K562 (cell line): ENCODE measurements around the gene SLIT1. TPM values are rescaled to one million over a fixed set of nuclear protein-coding genes. Genes with fewer than 3 reads are reported as not detected.

Source experiments
- ATAC-seq: fragments of 200-7000 bp; cut with Tn5 transposase; 3 replicates; pipeline ENCODE4 v1.9.1; 2020; ENCODE audit warnings: moderate library complexity
- BruUV-seq: library from RNA; stranded (reverse); fragments of 400-500 nt; replicated peaks from 2 replicates; lab custom pipeline; 2021; lab: Mats Ljungman, UMichigan
- CTCF ChIA-PET: fragments of 300-600 bp; formaldehyde crosslinking; extraction: SDS; loops from one replicate; lab custom pipeline; 2021; ENCODE audit warnings: low intra/inter-chr PET ratio; lab: Yijun Ruan, JAX
- POLR2A ChIA-PET: fragments of 300-600, 350-650 bp; sonication (Branson Sonifier 250); formaldehyde crosslinking; extraction: SDS; loops from one replicate; lab custom pipeline; 2021; ENCODE audit warnings: antibody characterized with exemption, inconsistent platforms; lab: Yijun Ruan, JAX
- DNase-seq, 4 experiments: peaks; one replicate each; pipeline versions ENCODE4 v3.0.0 to v3.0.0-alpha.2; 2011 to 2018; ENCODE audit warnings: low spot score in 3 of 4, mixed read lengths in 3 of 4; ENCODE audit errors: extremely low read depth in 1 of 4
- FAIRE-seq: peaks from 2 replicates; lab custom pipeline; 2011; peaks lifted over from hg19 to GRCh38; lab: Jason Lieb, UNC
- H2AFZ ChIP-seq: 2 replicates; pipeline ENCODE4 v1.6.0; 2011; ENCODE audit warnings: low read depth, low read length, control low read depth, inconsistent platforms
- H3K27ac ChIP-seq: fragments of 200-600 bp; 3 replicates; pipeline ENCODE4 v1.8.0; 2011; ENCODE audit warnings: low read depth, mild to moderate bottlenecking, control low read depth, inconsistent platforms, low read length, moderate library complexity, mixed read lengths; ENCODE audit errors: extremely low read depth
- H3K27me3 ChIP-seq, 2 experiments: fragments of 300-600 bp in 1 of 2; 2 replicates in 1 of 2; 3 replicates in 1 of 2; pipeline versions ENCODE4 v1.6.0 to v1.8.0; 2011; ENCODE audit warnings: inconsistent platforms in 2 of 2, low read length in 2 of 2, mild to moderate bottlenecking in 1 of 2, mixed read lengths in 1 of 2, moderate library complexity in 1 of 2; ENCODE audit not compliant: control insufficient read depth in 2 of 2, insufficient read depth in 2 of 2
- H3K36me3 ChIP-seq: fragments of 300-600 bp; 3 replicates; pipeline ENCODE4 v1.8.0; 2011; ENCODE audit warnings: mild to moderate bottlenecking, low read length, inconsistent platforms; ENCODE audit not compliant: control insufficient read depth, insufficient read depth
- H3K4me1 ChIP-seq, 2 experiments: fragments of 200-600 bp in 1 of 2; replicated peaks in 1 of 2; 2 replicates in 1 of 2; 3 replicates in 1 of 2; pipeline versions ENCODE4 v1.5.1 to v1.8.0; 2011; ENCODE audit warnings: inconsistent platforms in 2 of 2, low read length in 2 of 2, mild to moderate bottlenecking in 1 of 2, mixed read lengths in 1 of 2, moderate library complexity in 1 of 2; ENCODE audit not compliant: control insufficient read depth in 2 of 2, insufficient read depth in 2 of 2
- H3K4me2 ChIP-seq: 2 replicates; pipeline ENCODE4 v1.6.1; 2011; ENCODE audit warnings: low read length, control low read depth, inconsistent platforms, mixed read lengths; ENCODE audit not compliant: insufficient read depth
- H3K4me3 ChIP-seq: fragments of 200-600 bp; sonication (generic), shearing (Covaris generic); 2 replicates; pipeline ENCODE4 v1.5.1; 2016; ENCODE audit warnings: control low read depth, inconsistent platforms
- H3K79me2 ChIP-seq: fragments of 200-600 bp; 3 replicates; pipeline ENCODE4 v1.8.0; 2011; ENCODE audit warnings: low read length, inconsistent platforms; ENCODE audit not compliant: control insufficient read depth, insufficient read depth
- H3K9ac ChIP-seq, 2 experiments: 2 replicates each; pipeline versions ENCODE4 v1.6.0 to v1.6.1; 2011; ENCODE audit warnings: low read depth in 2 of 2, low read length in 2 of 2, control low read depth in 1 of 2, inconsistent platforms in 1 of 2, mild to moderate bottlenecking in 1 of 2, mixed read lengths in 1 of 2; ENCODE audit not compliant: insufficient read depth in 1 of 2
- H3K9me1 ChIP-seq: one replicate; pipeline ENCODE4 v1.6.0; 2011; ENCODE audit warnings: inconsistent platforms, mild to moderate bottlenecking, low read length, moderate library complexity; ENCODE audit not compliant: control insufficient read depth, insufficient read depth
- H3K9me3 ChIP-seq: replicated peaks from 2 replicates; pipeline ENCODE4 v1.5.1; 2011; ENCODE audit warnings: low read depth, low read length, inconsistent platforms; ENCODE audit not compliant: control insufficient read depth, insufficient read depth
- H4K20me1 ChIP-seq: replicated peaks from 2 replicates; pipeline ENCODE4 v1.6.1; 2011; ENCODE audit warnings: low read length, inconsistent platforms, mixed read lengths; ENCODE audit not compliant: control insufficient read depth, insufficient read depth
- BDP1 ChIP-seq: IDR thresholded peaks from 3 replicates; pipeline ENCODE4 v1.6.1; 2011; ENCODE audit not compliant: insufficient read length, insufficient read depth
- GTF2F1 ChIP-seq: IDR thresholded peaks from 2 replicates; pipeline ENCODE4 v1.6.1; 2011; ENCODE audit warnings: low read depth, low read length, improper control_type of control experiment
- HDAC8 ChIP-seq: fragments of 450-650 bp; IDR thresholded peaks from 2 replicates; pipeline ENCODE4 v1.6.1; 2016; ENCODE audit warnings: mild to moderate bottlenecking, missing genetic modification characterization, moderate library complexity, missing compliant biosample characterization
- LCOR ChIP-seq: sonication (generic); formaldehyde crosslinking; IDR thresholded peaks from 2 replicates; pipeline ENCODE4 v1.8.0; 2022; ENCODE audit warnings: mild to moderate bottlenecking, missing genetic modification reagents
- MCM3 ChIP-seq: fragments of 450-650 bp; IDR thresholded peaks from 2 replicates; pipeline ENCODE4 v1.6.1; 2016
- THRAP3 ChIP-seq: fragments of 450-650 bp; IDR thresholded peaks from 2 replicates; pipeline ENCODE4 v1.6.1; 2016; ENCODE audit warnings: mild to moderate bottlenecking, inconsistent platforms, borderline replicate concordance
- ZNF12 ChIP-seq: sonication (generic); formaldehyde crosslinking; IDR thresholded peaks from 2 replicates; pipeline ENCODE4 v1.4.0; 2020; ENCODE audit warnings: mild to moderate bottlenecking, missing genetic modification reagents
- ZNF274 ChIP-seq: IDR thresholded peaks from 2 replicates; pipeline ENCODE4 v1.6.1; 2011; ENCODE audit warnings: low read depth, mild to moderate bottlenecking, low read length, moderate library complexity, borderline replicate concordance
- ZNF780A ChIP-seq: fragments of 250-450 bp; sonication (Bioruptor Pico); IDR thresholded peaks from 2 replicates; pipeline ENCODE4 v1.5.0; 2021; ENCODE audit warnings: mild to moderate bottlenecking
- ZNF785 ChIP-seq: fragments of 250-450 bp; sonication (Bioruptor Pico); IDR thresholded peaks from 2 replicates; pipeline ENCODE4 v1.4.0; 2020; ENCODE audit warnings: mild to moderate bottlenecking
- WGBS: fragments of 100-300 bp; shearing (Covaris generic); methylation state at CpG from one replicate; pipeline ENCODE4 v1.1.6; 2016; ENCODE audit warnings: low coverage, mixed read lengths; ENCODE audit not compliant: insufficient coverage; ENCODE audit errors: missing lambda C conversion rate; 5-methylcytosine and 5-hydroxymethylcytosine counted together
- in situ Hi-C: fragments of 300-500 bp; cut with MboI; formaldehyde crosslinking; loops from 4 replicates; pipeline ENCODE4 v1.15.0; 2018; ENCODE audit warnings: inconsistent platforms, mixed read lengths
- intact Hi-C: fragments of 100-400 bp; cut with micrococcal nuclease; formaldehyde crosslinking; loops from 2 replicates; pipeline ENCODE4 v1.14.2; 2022
- polyA plus RNA-seq, 8 experiments: library from polyadenylated mRNA; depleted of rRNA in 4 of 8; stranded (reverse) in 5 of 8; unstranded in 3 of 8; fragments of >200 nt; fragmentation: Nextera tagmentation in 2 of 8; fragmentation: Illumina TruSeq in 1 of 8; extraction: Ambion mirVana in 2 of 8; extraction: Trizol in 1 of 8; gene quantifications; 2 replicates each; pipeline versions ENCODE4 v1.2.1 to v1.2.3, GENCODE V29; 2011 to 2014; ENCODE audit warnings: inconsistent platforms in 1 of 8, missing spikeins in 1 of 8
- total RNA-seq, 7 experiments: library from RNA; depleted of rRNA in 6 of 7; stranded (reverse); fragments of >200 nt in 6 of 7; fragmentation: Illumina TruSeq in 2 of 7; extraction: Trizol in 2 of 7; gene quantifications; 2 replicates each; pipeline versions ENCODE4 v1.2.1 to v1.2.3, GENCODE V29; 2011 to 2021; ENCODE audit warnings: low replicate concordance in 1 of 7
- TF ChIP-seq, protein P1 (sequence below), 2 experiments: fragments of 450-650 bp; formaldehyde crosslinking in 1 of 2; IDR thresholded peaks; 2 replicates each; pipeline versions ENCODE4 v1.4.0 to v1.6.1; 2014 to 2020; ENCODE audit warnings: mild to moderate bottlenecking in 2 of 2, borderline replicate concordance in 1 of 2, low read depth in 1 of 2
- TF ChIP-seq, protein P2 (sequence below), 3 experiments: IDR thresholded peaks in 2 of 3; conservative IDR thresholded peaks in 1 of 3; 2 replicates each; pipeline ENCODE4 v1.5.1; 2011 to 2012; ENCODE audit warnings: low read length in 3 of 3, mild to moderate bottlenecking in 3 of 3, control low read depth in 2 of 3, improper control_type of control experiment in 1 of 3, inconsistent platforms in 1 of 3, low read depth in 1 of 3, mixed read lengths in 1 of 3, moderate library complexity in 1 of 3; ENCODE audit not compliant: insufficient read depth in 2 of 3

The SLIT1 gene
- total and polyA plus RNA-seq, 9 of the 15 experiments (the other 6 are each of a cell fraction or from before 2014, with no cell fraction given), result 0.01 to 0.11 (median 0.04) TPM; not detected in 3

DNA sequence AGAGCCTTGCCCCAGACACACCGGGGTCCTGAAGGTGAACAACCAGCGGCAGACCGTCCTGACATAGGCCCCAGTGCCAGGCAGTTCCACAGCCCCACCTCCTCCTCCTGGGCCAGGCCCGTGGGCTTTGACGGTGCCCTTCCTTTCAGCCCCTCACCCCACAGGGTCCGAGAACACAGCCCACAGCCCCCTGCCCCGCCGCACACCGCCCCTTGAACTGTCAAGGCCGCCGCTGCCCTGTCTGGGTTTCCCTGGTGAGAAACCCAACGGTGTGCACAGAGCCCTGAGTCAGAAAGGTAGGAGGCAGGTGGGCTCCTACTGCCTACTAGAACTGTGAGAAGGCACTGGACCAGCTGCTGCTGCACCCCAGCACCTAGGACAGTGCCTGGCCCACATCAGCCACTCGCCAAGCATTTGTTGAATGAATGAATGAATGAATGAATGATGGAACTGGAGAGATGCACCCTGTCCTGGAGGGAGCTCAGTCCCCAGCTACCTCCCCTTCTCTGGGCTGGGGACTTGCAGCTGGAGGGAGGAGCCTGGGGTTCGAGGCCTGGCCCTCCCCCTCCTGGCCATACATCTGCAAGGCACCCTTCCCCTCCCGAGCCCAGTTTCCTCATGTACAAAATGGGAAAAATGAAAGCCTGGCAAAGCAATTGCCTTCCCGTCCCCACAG lies 117.9 kb downstream of the SLIT1 start:
- peaks cover 4 to 42% of the 10 kb centered on the region in 2 experiments; a peak in 3 of 5 replicates for H3K27me3 ChIP-seq
- no peak overlapping the region for H3K9ac ChIP-seq
- H3K36me3 ChIP-seq, result no peaks in the 10 kb centered on the region
- FAIRE-seq, result no peak
- POLR2A ChIA-PET, result interaction anchor here (0.6 kb wide), 1 partner anchor 1524 kb away, joined by 3 read pairs; no protein-coding TSS in a partner anchor
- no peaks in the 10 kb centered on the region for H3K9me3 ChIP-seq
- in situ Hi-C loops (no loop called here), intact Hi-C loops (no loop called here)
- no peaks in the 10 kb centered on the region for H3K9me1 ChIP-seq
- CTCF ChIA-PET, result no interaction called here
- ATAC-seq, result peak; percentile 54
- WGBS, result 11% methylated on average over 6 of the region's 16 CpGs
- H3K79me2 ChIP-seq, result no peaks in the 10 kb centered on the region
- DNase-seq, result peak in 1 of 4 experiments; percentile 18
- no peak overlapping the region for H3K27ac ChIP-seq
- no peak overlapping the region for H2AFZ ChIP-seq
- H4K20me1 ChIP-seq, result no peaks in the 10 kb centered on the region; the same call in 1 of the 2 replicates
- H3K4me3 ChIP-seq, result no peak overlapping the region
- BruUV-seq, result no TSS peak
- H3K4me2 ChIP-seq, result no peak overlapping the region
- H3K4me1 ChIP-seq, result no peaks in the 10 kb centered on the region; a peak in 1 of 5 replicates
- TF ChIP-seq ZNF12 (no peak), MCM3 (no peak), GTF2F1 (no peak), ZNF274 (no peak), ZNF785 (no peak), LCOR (CRISPR knock-in tag) (no peak), HDAC8 (no peak), BDP1 (no peak), THRAP3 (no peak), ZNF780A (CRISPR knock-in tag) (no peak)
- TF ChIP-seq, protein P1, sequence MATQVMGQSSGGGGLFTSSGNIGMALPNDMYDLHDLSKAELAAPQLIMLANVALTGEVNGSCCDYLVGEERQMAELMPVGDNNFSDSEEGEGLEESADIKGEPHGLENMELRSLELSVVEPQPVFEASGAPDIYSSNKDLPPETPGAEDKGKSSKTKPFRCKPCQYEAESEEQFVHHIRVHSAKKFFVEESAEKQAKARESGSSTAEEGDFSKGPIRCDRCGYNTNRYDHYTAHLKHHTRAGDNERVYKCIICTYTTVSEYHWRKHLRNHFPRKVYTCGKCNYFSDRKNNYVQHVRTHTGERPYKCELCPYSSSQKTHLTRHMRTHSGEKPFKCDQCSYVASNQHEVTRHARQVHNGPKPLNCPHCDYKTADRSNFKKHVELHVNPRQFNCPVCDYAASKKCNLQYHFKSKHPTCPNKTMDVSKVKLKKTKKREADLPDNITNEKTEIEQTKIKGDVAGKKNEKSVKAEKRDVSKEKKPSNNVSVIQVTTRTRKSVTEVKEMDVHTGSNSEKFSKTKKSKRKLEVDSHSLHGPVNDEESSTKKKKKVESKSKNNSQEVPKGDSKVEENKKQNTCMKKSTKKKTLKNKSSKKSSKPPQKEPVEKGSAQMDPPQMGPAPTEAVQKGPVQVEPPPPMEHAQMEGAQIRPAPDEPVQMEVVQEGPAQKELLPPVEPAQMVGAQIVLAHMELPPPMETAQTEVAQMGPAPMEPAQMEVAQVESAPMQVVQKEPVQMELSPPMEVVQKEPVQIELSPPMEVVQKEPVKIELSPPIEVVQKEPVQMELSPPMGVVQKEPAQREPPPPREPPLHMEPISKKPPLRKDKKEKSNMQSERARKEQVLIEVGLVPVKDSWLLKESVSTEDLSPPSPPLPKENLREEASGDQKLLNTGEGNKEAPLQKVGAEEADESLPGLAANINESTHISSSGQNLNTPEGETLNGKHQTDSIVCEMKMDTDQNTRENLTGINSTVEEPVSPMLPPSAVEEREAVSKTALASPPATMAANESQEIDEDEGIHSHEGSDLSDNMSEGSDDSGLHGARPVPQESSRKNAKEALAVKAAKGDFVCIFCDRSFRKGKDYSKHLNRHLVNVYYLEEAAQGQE (IDR thresholded peaks at IDR 0.05; ENCODE audit: borderline replicate concordance), result peak; percentile 25; the same call in 1 of the 2 replicates
- TF ChIP-seq, protein P1 (CRISPR knock-in tag; IDR thresholded peaks at IDR 0.05; ENCODE audit: low read depth), result no peak
- TF ChIP-seq, protein P2, sequence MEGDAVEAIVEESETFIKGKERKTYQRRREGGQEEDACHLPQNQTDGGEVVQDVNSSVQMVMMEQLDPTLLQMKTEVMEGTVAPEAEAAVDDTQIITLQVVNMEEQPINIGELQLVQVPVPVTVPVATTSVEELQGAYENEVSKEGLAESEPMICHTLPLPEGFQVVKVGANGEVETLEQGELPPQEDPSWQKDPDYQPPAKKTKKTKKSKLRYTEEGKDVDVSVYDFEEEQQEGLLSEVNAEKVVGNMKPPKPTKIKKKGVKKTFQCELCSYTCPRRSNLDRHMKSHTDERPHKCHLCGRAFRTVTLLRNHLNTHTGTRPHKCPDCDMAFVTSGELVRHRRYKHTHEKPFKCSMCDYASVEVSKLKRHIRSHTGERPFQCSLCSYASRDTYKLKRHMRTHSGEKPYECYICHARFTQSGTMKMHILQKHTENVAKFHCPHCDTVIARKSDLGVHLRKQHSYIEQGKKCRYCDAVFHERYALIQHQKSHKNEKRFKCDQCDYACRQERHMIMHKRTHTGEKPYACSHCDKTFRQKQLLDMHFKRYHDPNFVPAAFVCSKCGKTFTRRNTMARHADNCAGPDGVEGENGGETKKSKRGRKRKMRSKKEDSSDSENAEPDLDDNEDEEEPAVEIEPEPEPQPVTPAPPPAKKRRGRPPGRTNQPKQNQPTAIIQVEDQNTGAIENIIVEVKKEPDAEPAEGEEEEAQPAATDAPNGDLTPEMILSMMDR (IDR thresholded peaks at IDR 0.05 in 2 of 3, conservative IDR thresholded peaks at IDR 0.05 in 1 of 3; ENCODE audit: insufficient read depth in 2 of 3, low read depth in 1 of 3, low read length in 3 of 3), result peak in 1 of 3 experiments; percentile 21; a peak in 1 of 6 replicates
